ENCODE data around the gene ATP2B1.

ATP2B1 gene

DNA sequence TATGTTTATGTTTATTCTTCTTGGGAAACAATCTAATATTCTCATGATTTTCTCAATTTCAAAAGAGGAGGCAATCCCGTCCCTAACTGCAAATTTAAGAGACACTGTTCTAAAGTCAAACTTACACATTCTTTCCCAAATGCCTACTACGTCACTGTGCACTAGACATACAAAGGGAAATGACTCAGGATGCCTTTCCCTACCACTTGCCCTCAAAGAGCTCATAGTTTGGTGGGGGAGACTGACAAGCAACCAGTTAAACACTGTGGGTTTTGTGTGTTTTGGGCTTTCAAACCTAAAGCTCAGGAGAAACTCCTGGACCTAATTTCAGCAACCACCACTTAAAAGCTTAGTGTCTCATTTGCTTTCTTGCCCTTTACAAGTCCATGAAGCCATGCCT, 58.4 kb downstream of the ATP2B1 start:
- DNase-seq = no peak

GRCh38 chr12:89649820-89650219, 58.8 kb downstream of the ATP2B1 start:
- DNase-seq = no peak

GRCh38 chr12:89649139-89649538, 59.5 kb downstream of the ATP2B1 start:
- no peak for DNase-seq

DNA sequence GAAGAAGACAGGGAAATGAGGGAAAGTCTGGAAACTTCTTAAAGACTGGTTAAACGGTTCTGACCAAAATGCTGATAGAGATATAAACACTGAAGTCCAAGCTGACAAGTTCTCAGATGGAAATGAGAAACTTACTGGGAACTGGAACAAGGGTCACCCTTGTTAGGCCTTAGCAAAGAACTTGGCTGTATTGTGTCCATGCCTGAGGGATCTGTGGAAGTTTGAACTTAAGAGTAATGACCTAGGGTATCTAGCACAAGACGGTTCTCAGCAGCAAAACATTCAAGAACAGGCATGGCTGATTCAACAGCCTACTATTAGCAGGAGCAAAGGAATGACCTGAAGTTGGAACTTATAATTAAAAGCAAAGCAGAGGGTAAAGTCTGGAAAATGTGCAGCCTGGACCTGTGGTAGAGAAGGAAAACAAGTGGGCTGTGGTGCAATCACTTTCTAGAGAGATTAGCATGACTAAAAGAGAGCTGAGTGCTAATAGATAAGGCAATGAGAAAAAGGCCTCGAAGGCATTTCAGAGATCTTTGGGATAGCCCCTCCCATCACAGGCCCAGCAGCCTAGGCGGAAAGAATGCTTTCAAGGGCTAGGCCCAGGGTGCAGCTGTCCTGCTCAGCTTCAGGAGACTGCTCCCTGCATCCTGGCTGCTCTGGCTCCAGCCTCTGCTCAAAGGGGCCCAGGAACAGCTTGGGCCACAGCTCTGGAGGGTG, 60.3 kb downstream of the ATP2B1 start:
- no peak for DNase-seq

- DNase-seq = no peak
Measured at GRCh38 chr12:89645434-89645833, 63.2 kb downstream of the ATP2B1 start.

DNA sequence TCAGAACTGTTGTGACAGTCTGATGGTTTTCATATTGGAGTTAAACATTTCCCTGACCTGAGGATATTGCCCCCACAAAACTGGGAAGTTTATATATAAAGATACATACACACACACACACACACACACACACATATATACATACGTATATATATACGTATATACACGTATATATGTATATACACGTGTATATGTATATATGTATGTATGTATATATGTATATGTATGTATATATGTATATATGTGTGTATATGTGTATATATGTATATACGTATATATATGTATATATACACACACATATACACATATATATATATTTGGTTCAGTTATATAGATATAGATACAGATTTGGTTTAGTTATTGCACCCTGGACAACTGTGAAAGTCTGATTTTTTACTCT, 65.7 kb downstream of the ATP2B1 start:
- no peak for DNase-seq

DNA sequence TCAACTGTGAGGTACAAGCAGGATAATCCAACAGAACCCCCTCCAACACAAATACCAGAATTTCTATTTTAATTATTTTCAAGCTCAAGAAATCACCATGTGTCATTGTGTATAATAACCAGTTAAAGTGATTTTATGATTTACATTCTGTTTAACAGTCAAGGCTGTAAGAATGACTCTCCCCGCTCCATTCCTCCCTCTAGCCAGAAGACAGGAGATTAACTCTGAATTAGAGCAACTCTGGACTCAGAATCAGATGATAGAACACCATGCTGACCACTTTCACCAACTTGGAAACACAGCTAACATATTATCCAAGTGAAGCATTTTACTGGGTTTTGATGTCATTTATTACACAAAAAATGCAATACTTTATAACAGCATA, 71.9 kb downstream of the ATP2B1 start:
- no peak for DNase-seq

GRCh38 chr12:89636052-89636775, 72.4 kb downstream of the ATP2B1 start:
- no peak for DNase-seq

GRCh38 chr12:89634508-89634907, 74.1 kb downstream of the ATP2B1 start:
- no peak for DNase-seq

DNA sequence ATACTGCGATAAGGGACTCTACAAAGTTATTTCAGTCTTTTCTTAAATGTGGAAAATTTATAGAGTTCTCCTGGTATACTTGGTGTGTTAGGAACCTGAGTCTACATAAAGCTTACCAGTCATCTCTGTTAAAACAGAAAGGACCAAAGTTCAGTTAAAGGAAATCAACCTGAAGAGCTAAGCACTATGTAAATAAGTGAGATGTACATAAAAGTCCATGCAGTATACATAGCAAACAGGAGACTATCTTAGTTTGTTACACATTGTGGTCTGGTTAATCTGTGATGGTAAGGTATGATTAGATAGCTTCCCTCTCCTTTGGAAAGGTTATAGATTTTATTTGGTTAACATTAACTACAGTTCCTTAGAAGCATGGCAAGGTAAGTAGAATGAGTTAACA, 75.9 kb downstream of the ATP2B1 start:
- DNase-seq = no peak

DNA sequence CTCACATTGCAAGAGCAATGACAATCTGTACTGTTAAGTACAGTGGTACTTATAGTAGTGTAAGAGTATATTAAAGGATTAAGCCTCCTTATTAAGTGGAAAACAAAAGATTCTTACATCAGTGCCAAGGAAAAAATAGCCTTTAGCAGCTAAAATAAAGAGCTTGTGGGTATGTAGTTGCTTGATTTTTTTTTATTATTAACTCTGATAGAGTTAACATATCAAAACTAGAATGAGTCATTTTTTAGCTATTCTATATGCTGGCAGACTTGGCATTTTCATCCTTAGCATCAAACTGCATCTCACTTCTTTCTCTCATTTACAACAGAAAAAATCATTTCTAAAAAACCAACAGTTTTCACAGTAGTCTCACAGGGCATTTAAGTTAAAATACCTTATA, 86.5 kb downstream of the ATP2B1 start:
- DNase-seq = no peak

GRCh38 chr12:89621521-89621920, 87.1 kb downstream of the ATP2B1 start:
- no peak for DNase-seq

DNA sequence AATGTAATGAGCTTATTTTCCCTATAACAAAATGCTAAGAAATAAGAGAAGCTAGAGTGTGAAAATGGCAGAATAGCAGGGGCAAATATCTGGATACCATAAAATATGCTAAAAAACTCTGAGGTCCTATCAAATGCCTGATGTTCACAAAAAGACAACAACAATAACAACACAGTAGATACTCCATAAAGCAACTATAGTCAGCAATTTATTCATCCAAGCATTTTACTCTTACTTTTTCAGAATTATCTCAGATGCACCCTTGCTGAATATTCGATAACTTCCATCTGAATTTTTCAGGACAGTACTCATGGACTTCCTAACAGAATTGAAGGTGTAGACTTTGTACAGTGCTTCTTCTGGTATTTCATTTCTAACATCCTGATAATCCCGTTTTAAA, 88.9 kb downstream of the ATP2B1 start:
- DNase-seq = no peak

DNA sequence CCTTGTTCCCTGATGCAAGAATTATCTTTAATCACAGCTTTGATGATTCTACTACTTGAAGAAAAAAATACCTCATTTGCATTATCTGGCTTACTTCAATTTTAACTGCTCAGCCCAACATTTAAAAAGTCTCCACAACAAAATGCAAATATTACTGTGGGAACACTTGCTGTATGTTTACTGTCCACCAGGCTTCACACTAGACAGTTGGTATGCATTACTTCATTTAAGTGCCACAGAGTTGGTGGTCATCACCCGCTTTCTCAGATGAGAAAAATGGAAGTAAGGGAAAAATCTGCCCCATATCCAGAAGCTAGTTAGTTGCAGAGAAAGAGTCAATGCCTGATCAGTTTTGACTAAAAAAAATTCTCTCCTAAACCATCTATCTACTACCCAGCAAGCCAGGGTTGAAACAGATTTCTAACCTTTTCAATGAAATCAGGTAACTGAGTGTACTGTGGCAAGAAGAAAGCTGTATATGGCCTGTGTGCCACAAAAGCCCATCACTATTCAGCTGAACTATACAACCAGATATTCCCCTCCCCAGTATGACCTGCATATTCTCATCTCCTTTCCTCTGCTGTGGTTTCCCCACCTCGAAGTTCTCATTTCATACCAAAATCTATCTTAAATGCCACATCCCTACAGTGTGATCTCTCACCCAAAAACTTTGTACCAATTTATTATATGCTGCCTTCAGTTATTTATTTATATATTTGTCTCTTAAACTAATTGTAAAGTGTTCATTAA, 90.3 kb downstream of the ATP2B1 start:
- no peak for DNase-seq

- no peak for DNase-seq
Measured at GRCh38 chr12:89610366-89610765, 98.3 kb downstream of the ATP2B1 start.

- no peak for DNase-seq
Measured at GRCh38 chr12:89603678-89604077, 105.0 kb downstream of the ATP2B1 start.

DNA sequence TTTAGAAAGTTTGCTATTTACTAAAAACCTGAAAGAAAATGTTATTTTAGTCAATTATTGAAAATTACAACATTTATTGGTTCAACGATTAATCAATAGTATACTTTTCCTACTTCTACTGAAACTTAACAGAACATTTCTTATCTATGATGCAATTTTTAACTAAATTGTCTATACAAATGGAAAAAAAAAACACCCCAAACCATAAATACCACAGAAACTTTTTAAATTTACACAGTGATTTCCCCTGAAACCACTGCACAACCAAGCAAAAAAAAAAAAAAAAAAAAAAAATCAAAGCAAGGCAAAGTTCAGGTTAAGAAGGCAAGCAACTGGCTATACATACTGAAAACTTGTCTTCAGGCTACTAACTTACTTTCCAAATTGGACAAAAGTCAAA, 110.9 kb downstream of the ATP2B1 start:
- no peak for DNase-seq

- no peak for DNase-seq
Measured at GRCh38 chr12:89597210-89597609, 111.4 kb downstream of the ATP2B1 start.

DNA sequence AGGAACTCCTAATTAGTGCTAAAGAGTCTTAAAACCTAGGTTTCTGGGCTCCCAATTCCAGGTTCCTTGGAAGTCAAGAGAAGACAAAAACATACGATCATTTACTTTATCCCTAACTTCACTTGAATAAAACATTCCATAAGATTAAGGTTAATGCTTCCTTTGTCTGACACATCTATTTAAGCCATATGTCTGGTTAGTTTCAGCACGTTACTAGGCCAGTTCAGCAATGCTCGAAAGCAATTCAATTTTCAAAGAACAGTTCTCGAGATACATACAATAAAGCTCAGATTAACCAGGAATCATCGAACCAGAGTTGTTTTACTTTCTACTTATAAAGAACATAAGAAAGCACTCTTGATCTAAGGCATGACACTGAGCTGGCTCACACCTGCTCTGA, 114.8 kb downstream of the ATP2B1 start:
- DNase-seq = no peak

DNA sequence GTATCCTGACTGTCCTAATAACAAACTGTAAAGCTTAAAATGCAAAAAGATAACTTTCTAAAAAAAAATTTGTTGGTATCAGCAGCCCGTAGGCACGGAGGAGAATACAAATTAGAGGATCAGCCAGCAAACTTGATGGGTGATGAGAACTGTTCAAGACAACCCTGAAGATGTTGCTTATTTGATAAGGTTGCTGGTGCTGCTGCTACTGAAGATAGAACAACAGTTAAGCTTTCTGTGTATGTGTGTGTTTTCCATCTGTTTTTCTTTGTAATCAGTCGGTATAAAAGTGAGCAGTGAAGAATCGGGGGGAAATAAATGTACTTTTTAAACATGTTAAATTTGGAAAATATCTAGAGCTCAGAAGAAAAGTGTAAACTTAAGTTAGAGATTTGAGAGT, 115.4 kb downstream of the ATP2B1 start:
- DNase-seq = no peak

DNA sequence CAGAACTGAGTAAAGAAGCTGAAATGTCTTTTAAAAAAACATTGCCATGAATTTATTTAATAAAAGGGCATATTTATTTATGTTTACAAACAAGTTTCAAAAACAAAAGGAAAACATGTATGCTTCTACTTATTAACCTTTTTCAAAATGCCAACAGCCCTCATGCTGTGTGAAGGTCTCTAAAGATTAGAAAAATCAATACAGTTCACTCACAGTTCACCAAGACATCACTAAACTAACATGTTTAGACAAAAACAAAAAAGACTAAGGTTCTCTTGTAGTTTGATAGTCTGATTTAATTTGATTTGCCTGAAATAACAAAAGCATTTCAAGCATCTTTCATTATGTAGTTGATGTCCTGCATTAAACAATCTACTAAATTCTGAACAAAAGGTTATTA, 118.9 kb downstream of the ATP2B1 start:
- no peak for DNase-seq

GRCh38 chr12:89578499-89578898, 130.1 kb downstream of the ATP2B1 start:
- DNase-seq = no peak

DNA sequence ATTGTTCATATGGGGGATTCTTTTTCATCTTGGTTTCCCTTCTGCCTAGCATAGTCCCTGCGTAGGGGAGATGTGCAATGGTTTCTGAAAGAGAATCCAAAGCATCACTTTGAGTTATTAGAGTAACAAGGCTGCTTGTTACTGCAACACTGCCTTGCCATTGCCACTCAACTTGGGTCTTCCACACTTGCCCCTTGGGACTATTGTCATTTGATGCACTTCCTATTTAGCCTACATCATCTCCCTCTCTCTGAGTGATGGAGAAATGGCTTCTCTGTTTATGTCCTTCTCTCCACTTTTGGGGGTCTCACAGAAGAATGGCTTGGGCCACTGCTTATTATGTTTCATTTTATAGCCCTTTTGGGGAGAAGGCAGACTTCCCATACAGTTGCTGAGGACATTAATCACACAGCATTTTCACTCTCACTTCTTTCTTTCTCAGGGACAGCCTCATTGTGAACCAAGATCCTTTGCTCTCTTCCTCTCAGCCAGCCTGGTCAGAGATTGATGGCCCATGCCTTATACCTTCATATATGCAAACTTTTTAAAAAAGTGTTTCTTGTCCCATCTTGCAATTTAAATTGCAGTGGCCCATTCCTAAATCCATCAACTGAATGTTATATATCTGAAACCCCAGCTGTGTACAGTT, 131.9 kb downstream of the ATP2B1 start:
- no peak for DNase-seq

DNA sequence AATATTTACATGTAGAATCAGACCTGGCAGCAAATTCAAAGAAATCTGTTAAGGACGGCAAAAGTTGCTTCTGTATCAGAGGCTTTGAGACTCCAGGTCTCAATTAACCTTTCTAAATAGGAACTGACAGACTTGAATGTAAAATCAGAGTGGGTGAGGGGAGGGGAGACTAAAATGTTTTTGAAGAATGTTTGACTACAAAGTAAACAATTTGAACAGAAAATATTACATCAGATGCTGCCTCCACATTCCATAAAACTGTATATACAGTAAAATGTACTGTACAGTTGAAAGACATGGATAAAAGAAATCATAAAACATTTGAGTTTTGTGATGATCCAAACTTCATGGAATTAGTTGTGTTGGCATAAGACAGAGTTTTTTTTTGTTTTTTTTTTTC, 133.3 kb downstream of the ATP2B1 start:
- no peak for DNase-seq

Data from NCI-H446 treated with DMSO at 0.1 percent for 48 hours (cell line).